OCI-LY1 (cell line): Measurements from ENCODE around the gene IRS1.

ENCODE experiments used
- H2AFZ ChIP-seq: fragments of 200-600 bp; sonication (generic), shearing (Covaris generic); 2 replicates; pipeline ENCODE4 v1.6.0; 2014; ENCODE audit warnings: antibody characterized with exemption, mild to moderate bottlenecking, low read length
- H3F3A ChIP-seq: fragments of 200-600 bp; sonication (generic), shearing (Covaris generic); 2 replicates; pipeline ENCODE4 v1.6.0; 2014; ENCODE audit warnings: mild to moderate bottlenecking, antibody characterized with exemption, low read length, moderate library complexity; ENCODE audit not compliant: insufficient read depth
- H3K27ac ChIP-seq: fragments of 200-600 bp; sonication (generic); 2 replicates; pipeline ENCODE4 v1.5.1; 2014; ENCODE audit warnings: low read length, mixed run types, mild to moderate bottlenecking, low read depth; ENCODE audit not compliant: poor library complexity, severe bottlenecking
- H3K27me3 ChIP-seq: fragments of 200-600 bp; sonication (generic); 2 replicates; pipeline ENCODE4 v1.6.0; 2014; ENCODE audit warnings: antibody characterized with exemption, mild to moderate bottlenecking, low read length, moderate library complexity; ENCODE audit not compliant: insufficient read depth
- H3K36me3 ChIP-seq: fragments of 200-600 bp; sonication (generic); 2 replicates; pipeline ENCODE4 v1.6.1; 2014; ENCODE audit warnings: mild to moderate bottlenecking, antibody characterized with exemption, low read length, moderate library complexity, mixed read lengths; ENCODE audit not compliant: insufficient read depth
- H3K4me1 ChIP-seq: fragments of 200-600 bp; sonication (generic); 2 replicates; pipeline ENCODE4 v1.5.1; 2014; ENCODE audit warnings: mild to moderate bottlenecking, low read length, moderate library complexity; ENCODE audit not compliant: insufficient read depth, severe bottlenecking
- H3K4me2 ChIP-seq: fragments of 200-600 bp; sonication (generic), shearing (Covaris generic); 2 replicates; pipeline ENCODE4 v1.6.1; 2014; ENCODE audit warnings: low read length
- H3K4me3 ChIP-seq: fragments of 200-600 bp; sonication (generic); 2 replicates; pipeline ENCODE4 v1.5.1; 2014; ENCODE audit warnings: low read length, low read depth, mild to moderate bottlenecking, mixed read lengths; ENCODE audit not compliant: poor library complexity, severe bottlenecking
- H3K79me2 ChIP-seq: fragments of 200-600 bp; shearing (Covaris generic); 2 replicates; pipeline ENCODE4 v1.6.1; 2016; ENCODE audit warnings: mixed run types, low read length, mixed read lengths; ENCODE audit not compliant: insufficient read depth
- H3K9ac ChIP-seq: fragments of 200-600 bp; sonication (generic), shearing (Covaris generic); 2 replicates; pipeline ENCODE4 v1.6.1; 2014; ENCODE audit warnings: mild to moderate bottlenecking, low read length, mixed read lengths
- H3K9me2 ChIP-seq: fragments of 200-600 bp; sonication (generic), shearing (Covaris generic); 2 replicates; pipeline ENCODE4 v1.6.1; 2014; ENCODE audit warnings: low read depth, mild to moderate bottlenecking, low read length, mixed read lengths
- H3K9me3 ChIP-seq: fragments of 200-600 bp; shearing (Covaris generic); 2 replicates; pipeline ENCODE4 v1.6.1; 2014; ENCODE audit warnings: low read length, mixed read lengths
- H4K20me1 ChIP-seq: fragments of 200-600 bp; sonication (generic), shearing (Covaris generic); 2 replicates; pipeline ENCODE4 v1.6.0; 2016; ENCODE audit warnings: mild to moderate bottlenecking, low read length; ENCODE audit not compliant: insufficient read depth
- EZH2 ChIP-seq: fragments of 200-600 bp; sonication (generic), shearing (Covaris generic); IDR thresholded peaks from 2 replicates; pipeline ENCODE4 v1.8.0; 2017; ENCODE audit warnings: borderline replicate concordance, mixed run types, mild to moderate bottlenecking, antibody characterized with exemption, low read length, moderate library complexity, mixed read lengths
- TF ChIP-seq, protein P1 (sequence below): fragments of 200-600 bp; sonication (generic), shearing (Covaris generic); IDR thresholded peaks from 2 replicates; pipeline ENCODE4 v1.5.1; 2017; ENCODE audit warnings: mild to moderate bottlenecking, antibody characterized with exemption, low read length, moderate library complexity, mixed read lengths

Gene IRS1

DNA sequence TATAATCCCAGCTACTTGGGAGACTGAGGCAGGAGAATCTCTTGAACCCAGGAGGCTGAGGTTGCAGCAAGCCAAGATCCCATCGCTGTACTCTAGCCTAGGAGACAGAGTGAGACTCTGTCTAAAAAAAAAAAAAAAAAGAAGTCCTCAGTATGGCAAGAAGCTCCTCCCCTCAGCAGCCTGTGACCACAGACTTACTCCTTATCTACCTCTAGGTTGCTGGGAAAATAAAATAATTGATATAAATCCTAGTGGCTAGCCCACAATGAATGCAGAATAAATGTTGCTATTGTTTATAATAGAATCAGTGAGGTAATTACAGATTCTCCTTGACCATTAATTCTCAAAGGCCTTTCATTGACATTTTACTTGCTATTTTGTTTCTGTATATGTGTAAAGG is 70.6 kb downstream of the IRS1 start:
- H3K9me3 ChIP-seq: no peaks in the 10 kb centered on the region
- no peak overlapping the region for H3K27ac ChIP-seq
- no peaks in the 10 kb centered on the region for H4K20me1 ChIP-seq
- no peaks in the 10 kb centered on the region for H3K27me3 ChIP-seq
- H3K9ac ChIP-seq: no peak overlapping the region
- H2AFZ ChIP-seq: no peak overlapping the region
- no peak for TF ChIP-seq EZH2
- TF ChIP-seq, protein P1, sequence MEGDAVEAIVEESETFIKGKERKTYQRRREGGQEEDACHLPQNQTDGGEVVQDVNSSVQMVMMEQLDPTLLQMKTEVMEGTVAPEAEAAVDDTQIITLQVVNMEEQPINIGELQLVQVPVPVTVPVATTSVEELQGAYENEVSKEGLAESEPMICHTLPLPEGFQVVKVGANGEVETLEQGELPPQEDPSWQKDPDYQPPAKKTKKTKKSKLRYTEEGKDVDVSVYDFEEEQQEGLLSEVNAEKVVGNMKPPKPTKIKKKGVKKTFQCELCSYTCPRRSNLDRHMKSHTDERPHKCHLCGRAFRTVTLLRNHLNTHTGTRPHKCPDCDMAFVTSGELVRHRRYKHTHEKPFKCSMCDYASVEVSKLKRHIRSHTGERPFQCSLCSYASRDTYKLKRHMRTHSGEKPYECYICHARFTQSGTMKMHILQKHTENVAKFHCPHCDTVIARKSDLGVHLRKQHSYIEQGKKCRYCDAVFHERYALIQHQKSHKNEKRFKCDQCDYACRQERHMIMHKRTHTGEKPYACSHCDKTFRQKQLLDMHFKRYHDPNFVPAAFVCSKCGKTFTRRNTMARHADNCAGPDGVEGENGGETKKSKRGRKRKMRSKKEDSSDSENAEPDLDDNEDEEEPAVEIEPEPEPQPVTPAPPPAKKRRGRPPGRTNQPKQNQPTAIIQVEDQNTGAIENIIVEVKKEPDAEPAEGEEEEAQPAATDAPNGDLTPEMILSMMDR: no peak
- no peaks in the 10 kb centered on the region for H3F3A ChIP-seq
- no peak overlapping the region for H3K4me2 ChIP-seq
- no peak overlapping the region for H3K4me3 ChIP-seq
- no peaks in the 10 kb centered on the region for H3K36me3 ChIP-seq
- H3K4me1 ChIP-seq: no peaks in the 10 kb centered on the region
- no peaks in the 10 kb centered on the region for H3K79me2 ChIP-seq
- H3K9me2 ChIP-seq: no peaks in the 10 kb centered on the region

DNA sequence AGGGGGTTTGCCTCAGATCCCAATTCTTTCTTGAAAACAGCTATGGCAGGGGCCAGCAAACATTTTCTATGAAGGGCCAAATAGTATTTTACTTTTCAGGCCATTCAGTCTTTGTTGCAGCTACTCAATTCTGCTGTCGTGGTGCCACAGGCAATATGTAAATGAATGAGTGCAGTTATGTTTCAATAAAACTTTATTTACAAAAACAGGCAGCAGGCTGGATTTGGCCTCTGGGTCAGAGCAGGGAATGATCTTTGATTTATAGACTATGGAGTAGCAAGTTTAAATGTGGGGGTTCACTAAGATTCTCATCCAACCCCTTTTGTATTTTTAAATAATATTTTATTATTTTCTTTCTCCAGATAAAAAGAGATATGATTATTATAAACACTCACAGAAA is 72.4 kb downstream of the IRS1 start:
- no peak overlapping the region for H2AFZ ChIP-seq
- H3K27me3 ChIP-seq: no peaks in the 10 kb centered on the region
- no peaks in the 10 kb centered on the region for H3K36me3 ChIP-seq
- no peaks in the 10 kb centered on the region for H3K9me2 ChIP-seq
- no peaks in the 10 kb centered on the region for H3K4me1 ChIP-seq
- no peak for TF ChIP-seq EZH2
- TF ChIP-seq, protein P1: no peak
- H3F3A ChIP-seq: no peaks in the 10 kb centered on the region
- no peak overlapping the region for H3K9ac ChIP-seq
- no peaks in the 10 kb centered on the region for H3K9me3 ChIP-seq
- H3K27ac ChIP-seq: no peak overlapping the region
- H4K20me1 ChIP-seq: no peaks in the 10 kb centered on the region
- no peak overlapping the region for H3K4me2 ChIP-seq
- no peak overlapping the region for H3K4me3 ChIP-seq
- no peaks in the 10 kb centered on the region for H3K79me2 ChIP-seq

DNA sequence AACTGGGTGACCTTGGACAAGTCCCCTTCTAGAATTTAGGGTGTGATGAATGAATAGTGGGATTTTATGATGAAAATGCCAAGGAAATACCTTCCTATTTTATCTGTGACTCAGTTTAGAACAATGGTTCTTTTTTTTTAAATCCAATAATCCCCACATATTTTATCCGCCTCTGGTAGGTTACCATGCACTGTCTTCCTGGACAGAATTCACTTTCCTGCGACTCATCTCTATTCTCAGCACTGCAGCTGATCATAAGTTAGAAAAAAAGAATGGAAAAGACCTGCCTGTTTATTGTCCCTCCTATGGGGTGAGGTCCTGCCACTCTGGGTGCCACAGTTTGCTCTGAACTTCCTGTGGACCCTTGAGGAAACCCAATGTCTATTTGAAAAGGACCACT is 73.1 kb downstream of the IRS1 start:
- no peak overlapping the region for H3K4me3 ChIP-seq
- no peaks in the 10 kb centered on the region for H3F3A ChIP-seq
- no peaks in the 10 kb centered on the region for H3K9me3 ChIP-seq
- H3K9me2 ChIP-seq: no peaks in the 10 kb centered on the region
- no peaks in the 10 kb centered on the region for H3K27me3 ChIP-seq
- no peak for TF ChIP-seq EZH2
- TF ChIP-seq, protein P1: no peak
- no peaks in the 10 kb centered on the region for H3K36me3 ChIP-seq
- no peak overlapping the region for H3K9ac ChIP-seq
- no peaks in the 10 kb centered on the region for H3K79me2 ChIP-seq
- H4K20me1 ChIP-seq: no peaks in the 10 kb centered on the region
- no peak overlapping the region for H3K27ac ChIP-seq
- H3K4me1 ChIP-seq: no peaks in the 10 kb centered on the region
- H3K4me2 ChIP-seq: no peak overlapping the region
- H2AFZ ChIP-seq: no peak overlapping the region
